CD4-positive, CD25-positive, alpha-beta regulatory T cell (primary cell): ENCODE measurements around the gene RASGRF2. TPM values are rescaled to one million over a fixed set of nuclear protein-coding genes. Genes with fewer than 3 reads are reported as not detected.

Source experiments
- ATAC-seq, 2 donors: fragments of 150-1000 bp; cut with Tn5 transposase; one replicate each; pipeline ENCODE4 v1.10.0; 2021; ENCODE audit warnings: low read depth in 2 of 2, moderate number of reproducible peaks in 2 of 2, moderate library complexity in 1 of 2
- DNase-seq, 3 donors: peaks; one replicate each; pipeline versions ENCODE4 v3.0.0 to v3.0.0-alpha.2; 2012 to 2022; ENCODE audit warnings: mixed read lengths in 1 of 3
- H3K27ac ChIP-seq: one replicate; pipeline ENCODE4 v1.7.0; 2013; ENCODE audit warnings: mild to moderate bottlenecking, low read length; ENCODE audit not compliant: insufficient read depth, poor library complexity, severe bottlenecking
- H3K27me3 ChIP-seq: one replicate; pipeline ENCODE4 v1.7.0; 2013; ENCODE audit warnings: low read length; ENCODE audit not compliant: control insufficient read depth, insufficient read depth
- H3K36me3 ChIP-seq: one replicate; pipeline ENCODE4 v1.7.0; 2013; ENCODE audit warnings: mild to moderate bottlenecking, low read length, moderate library complexity; ENCODE audit not compliant: control insufficient read depth, insufficient read depth
- H3K4me1 ChIP-seq: 2 replicates; pipeline ENCODE4 v1.7.0; 2013; ENCODE audit warnings: mild to moderate bottlenecking, low read length; ENCODE audit not compliant: insufficient read depth, control insufficient read depth, poor library complexity, severe bottlenecking
- H3K4me3 ChIP-seq: one replicate; pipeline ENCODE4 v1.7.0; 2013; ENCODE audit warnings: low read depth, mild to moderate bottlenecking, low read length, moderate library complexity
- H3K9me3 ChIP-seq, 2 experiments: 1 replicate in 1 of 2; 2 replicates in 1 of 2; pipeline ENCODE4 v1.7.0; 2013; ENCODE audit warnings: low read length in 2 of 2, mild to moderate bottlenecking in 1 of 2, moderate library complexity in 1 of 2; ENCODE audit not compliant: control insufficient read depth in 2 of 2
- H3K27ac Mint-ChIP-seq, 3 donors: one replicate each; pipeline ENCODE4 v1.8.0; 2020 to 2022; ENCODE audit warnings: mild to moderate bottlenecking in 3 of 3, mixed read lengths in 3 of 3, moderate library complexity in 2 of 3
- H3K27me3 Mint-ChIP-seq: one replicate; pipeline ENCODE4 v1.8.0; 2022; ENCODE audit warnings: mild to moderate bottlenecking, mixed read lengths
- H3K36me3 Mint-ChIP-seq: one replicate; pipeline ENCODE4 v1.8.0; 2020; ENCODE audit warnings: mixed read lengths
- H3K4me1 Mint-ChIP-seq, 4 donors: one replicate each; pipeline ENCODE4 v1.8.0; 2020 to 2022; ENCODE audit warnings: mixed read lengths in 4 of 4, mild to moderate bottlenecking in 1 of 4
- H3K4me3 Mint-ChIP-seq, 4 donors: one replicate each; pipeline ENCODE4 v1.8.0; 2020 to 2022; ENCODE audit warnings: mild to moderate bottlenecking in 4 of 4, mixed read lengths in 4 of 4, moderate library complexity in 3 of 4
- H3K9me3 Mint-ChIP-seq, 7 donors: one replicate each; pipeline ENCODE4 v1.8.0; 2020 to 2022; ENCODE audit warnings: mixed read lengths in 7 of 7, mild to moderate bottlenecking in 3 of 7, moderate library complexity in 2 of 7
- polyA plus RNA-seq, 4 donors: library from polyadenylated mRNA; unstranded; fragments of 300-500 nt; fragmentation: Illumina TruSeq; gene quantifications; one replicate each; pipeline ENCODE4 v1.2.3, GENCODE V29; 2021
- total RNA-seq: library from RNA; stranded (reverse); gene quantifications from one replicate; pipeline ENCODE4 v1.2.3, GENCODE V29; 2022

The RASGRF2 gene
- total and polyA plus RNA-seq, 5 donors from 2014 or later: 3.9 to 10.3 (median 8.9) TPM

GRCh38 chr5:80920333-80920732 is 39.8 kb upstream of the RASGRF2 start:
- no peaks in the 10 kb centered on the region for H3K4me1 ChIP-seq
- no peaks in the 10 kb centered on the region for H3K9me3 ChIP-seq
- Mint-ChIP-seq H3K27ac (no peak overlapping the region), H3K36me3 (no peaks in the 10 kb centered on the region), H3K4me1 (peaks cover 0 to 3% (median 0%) of the 10 kb centered on the region in 4 donors), H3K4me3 (no peak overlapping the region), H3K27me3 (peaks cover 4% of the 10 kb centered on the region), H3K9me3 (peaks cover 0 to 2% (median 0%) of the 10 kb centered on the region in 7 donors)
- no peaks in the 10 kb centered on the region for H3K36me3 ChIP-seq
- ATAC-seq (no peak), DNase-seq (no peak)
- H3K27ac ChIP-seq: no peak overlapping the region
- H3K27me3 ChIP-seq: no peaks in the 10 kb centered on the region
- no peak overlapping the region for H3K4me3 ChIP-seq

- no peak overlapping the region for H3K27ac ChIP-seq
- peaks cover 0 to 3% (median 0%) of the 10 kb centered on the region in 4 donors for H3K4me1 Mint-ChIP-seq
- peak overlapping the region in 1 of 3 donors; percentile 83 for H3K27ac Mint-ChIP-seq
- H3K4me3 Mint-ChIP-seq: no peak overlapping the region
- no peaks in the 10 kb centered on the region for H3K9me3 ChIP-seq
- no peaks in the 10 kb centered on the region for H3K36me3 ChIP-seq
- DNase-seq (no peak), ATAC-seq (no peak)
- H3K9me3 Mint-ChIP-seq: peaks cover 0 to 4% (median 0%) of the 10 kb centered on the region in 7 donors
- H3K4me1 ChIP-seq: no peaks in the 10 kb centered on the region
- H3K4me3 ChIP-seq: no peak overlapping the region
- no peaks in the 10 kb centered on the region for H3K36me3 Mint-ChIP-seq
- H3K27me3 ChIP-seq: no peaks in the 10 kb centered on the region
- H3K27me3 Mint-ChIP-seq: peaks cover 4% of the 10 kb centered on the region
These were observed 39.1 kb upstream of the RASGRF2 start for GRCh38 chr5:80921026-80921425.

- H3K36me3 ChIP-seq: no peaks in the 10 kb centered on the region
- no peaks in the 10 kb centered on the region for H3K9me3 ChIP-seq
- H3K4me3 Mint-ChIP-seq: no peak overlapping the region
- no peak overlapping the region for H3K27ac Mint-ChIP-seq
- no peak overlapping the region for H3K27ac ChIP-seq
- H3K4me1 Mint-ChIP-seq: peaks cover 0 to 12% (median 3%) of the 10 kb centered on the region in 4 donors
- no peak overlapping the region for H3K4me3 ChIP-seq
- peaks cover 0 to 4% (median 0%) of the 10 kb centered on the region in 7 donors for H3K9me3 Mint-ChIP-seq
- no peak for ATAC-seq
- no peak for DNase-seq
- peaks cover 4% of the 10 kb centered on the region for H3K27me3 Mint-ChIP-seq
- no peaks in the 10 kb centered on the region for H3K27me3 ChIP-seq
- H3K36me3 Mint-ChIP-seq: no peaks in the 10 kb centered on the region
- no peaks in the 10 kb centered on the region for H3K4me1 ChIP-seq
These were observed 34.2 kb upstream of the RASGRF2 start for GRCh38 chr5:80925931-80926330.

- Histone ChIP-seq H3K4me3 (no peak overlapping the region), H3K27me3 (no peaks in the 10 kb centered on the region), H3K4me1 (no peaks in the 10 kb centered on the region), H3K27ac (no peak overlapping the region), H3K36me3 (no peaks in the 10 kb centered on the region), H3K9me3 (no peaks in the 10 kb centered on the region)
- Mint-ChIP-seq H3K9me3 (peaks cover 0 to 4% (median 0%) of the 10 kb centered on the region in 7 donors), H3K36me3 (no peaks in the 10 kb centered on the region), H3K27ac (no peak overlapping the region), H3K4me1 (peaks cover 0 to 12% (median 3%) of the 10 kb centered on the region in 4 donors), H3K27me3 (peaks cover 4% of the 10 kb centered on the region), H3K4me3 (no peak overlapping the region)
- DNase-seq (no peak), ATAC-seq (no peak)
These were observed 33.6 kb upstream of the RASGRF2 start for GRCh38 chr5:80926536-80926935.

- H3K27me3 ChIP-seq: no peaks in the 10 kb centered on the region
- ATAC-seq (no peak), DNase-seq (no peak)
- H3K27ac ChIP-seq: no peak overlapping the region
- H3K9me3 Mint-ChIP-seq: peaks cover 0 to 4% (median 0%) of the 10 kb centered on the region in 7 donors
- no peaks in the 10 kb centered on the region for H3K4me1 ChIP-seq
- H3K4me3 Mint-ChIP-seq: no peak overlapping the region
- peak overlapping the region in 1 of 3 donors; percentile 47 for H3K27ac Mint-ChIP-seq
- no peak overlapping the region for H3K4me3 ChIP-seq
- H3K27me3 Mint-ChIP-seq: peaks cover 4% of the 10 kb centered on the region
- peaks cover 0 to 12% (median 3%) of the 10 kb centered on the region in 4 donors for H3K4me1 Mint-ChIP-seq
- no peaks in the 10 kb centered on the region for H3K9me3 ChIP-seq
- no peaks in the 10 kb centered on the region for H3K36me3 Mint-ChIP-seq
- no peaks in the 10 kb centered on the region for H3K36me3 ChIP-seq
These were observed 33.0 kb upstream of the RASGRF2 start for GRCh38 chr5:80926979-80927656.

- no peaks in the 10 kb centered on the region for H3K36me3 ChIP-seq
- ATAC-seq: no peak
- Mint-ChIP-seq H3K9me3 (peaks cover 0 to 4% (median 0%) of the 10 kb centered on the region in 7 donors), H3K4me3 (no peak overlapping the region), H3K27me3 (peaks cover 4% of the 10 kb centered on the region), H3K4me1 (peaks cover 0 to 12% (median 3%) of the 10 kb centered on the region in 4 donors), H3K27ac (no peak overlapping the region), H3K36me3 (no peaks in the 10 kb centered on the region)
- no peaks in the 10 kb centered on the region for H3K9me3 ChIP-seq
- no peaks in the 10 kb centered on the region for H3K27me3 ChIP-seq
- H3K4me3 ChIP-seq: no peak overlapping the region
- H3K27ac ChIP-seq: no peak overlapping the region
- H3K4me1 ChIP-seq: no peaks in the 10 kb centered on the region
- no peak for DNase-seq
These were observed 32.1 kb upstream of the RASGRF2 start for GRCh38 chr5:80928073-80928472.

GRCh38 chr5:80930940-80931339 is 29.2 kb upstream of the RASGRF2 start:
- no peak for DNase-seq
- H3K4me1 ChIP-seq: no peaks in the 10 kb centered on the region
- H3K36me3 Mint-ChIP-seq: no peaks in the 10 kb centered on the region

GRCh38 chr5:80931411-80931810 is 28.8 kb upstream of the RASGRF2 start:
- no peaks in the 10 kb centered on the region for H3K9me3 ChIP-seq
- H3K27me3 ChIP-seq: no peaks in the 10 kb centered on the region
- H3K36me3 Mint-ChIP-seq: no peaks in the 10 kb centered on the region
- no peaks in the 10 kb centered on the region for H3K27me3 Mint-ChIP-seq
- H3K36me3 ChIP-seq: no peaks in the 10 kb centered on the region
- DNase-seq: no peak
- no peaks in the 10 kb centered on the region for H3K4me1 ChIP-seq
- H3K4me3 ChIP-seq: no peak overlapping the region
- ATAC-seq: no peak
- no peak overlapping the region for H3K4me3 Mint-ChIP-seq
- no peak overlapping the region for H3K27ac Mint-ChIP-seq
- H3K27ac ChIP-seq: no peak overlapping the region
- peaks cover 0 to 20% (median 5%) of the 10 kb centered on the region in 4 donors for H3K4me1 Mint-ChIP-seq
- peaks cover 0 to 3% (median 0%) of the 10 kb centered on the region in 7 donors for H3K9me3 Mint-ChIP-seq

More at GRCh38 chr5:80930940-80931339, 29.2 kb upstream of the RASGRF2 start:
- Mint-ChIP-seq H3K27ac (no peak overlapping the region), H3K9me3 (peaks cover 0 to 1% (median 0%) of the 10 kb centered on the region in 7 donors), H3K4me1 (peaks cover 0 to 20% (median 4%) of the 10 kb centered on the region in 4 donors), H3K27me3 (no peaks in the 10 kb centered on the region), H3K4me3 (no peak overlapping the region)
- Histone ChIP-seq H3K9me3 (no peaks in the 10 kb centered on the region), H3K36me3 (no peaks in the 10 kb centered on the region), H3K27ac (no peak overlapping the region), H3K4me3 (no peak overlapping the region), H3K27me3 (no peaks in the 10 kb centered on the region)
- no peak for ATAC-seq
